Peyer's patch (tissue), 4 donors: ENCODE data around the gene CHAC1. TPM values are rescaled to one million over a fixed set of nuclear protein-coding genes. Genes with fewer than 3 reads are reported as not detected.

Experiments
- DNase-seq, 3 donors: peaks; one replicate each; pipeline ENCODE4 v3.0.0-alpha.2; 2017 to 2019
- H3K27ac ChIP-seq, 4 donors: fragments of 200-600 bp; sonication (generic); one replicate each; pipeline ENCODE4 v1.5.1; 2016 to 2019
- H3K27me3 ChIP-seq, 2 donors: fragments of 200-600 bp; sonication (generic); one replicate each; pipeline ENCODE4 v1.5.1; 2019
- H3K36me3 ChIP-seq, 3 donors: fragments of 200-600 bp; sonication (generic); one replicate each; pipeline ENCODE4 v1.5.1; 2016 to 2019
- H3K4me1 ChIP-seq, 4 donors: fragments of 200-600 bp; sonication (generic); one replicate each; pipeline ENCODE4 v1.5.1; 2016 to 2019
- H3K4me3 ChIP-seq, 4 donors: fragments of 200-600 bp; sonication (generic); 1 replicate in 3 of 4; 2 replicates in 1 of 4; pipeline ENCODE4 v1.5.1; 2016 to 2019; ENCODE audit warnings: mild to moderate bottlenecking in 1 of 4
- H3K9me3 ChIP-seq, 4 donors: fragments of 200-600 bp; sonication (generic); one replicate each; pipeline ENCODE4 v1.5.1; 2016 to 2019; ENCODE audit warnings: mild to moderate bottlenecking in 1 of 4
- POLR2A ChIP-seq, 2 donors: fragments of 450-650 bp; IDR thresholded peaks; one replicate each; pipeline ENCODE4 v1.5.1; 2017; ENCODE audit warnings: antibody characterized with exemption in 2 of 2, mild to moderate bottlenecking in 2 of 2, moderate library complexity in 2 of 2
- total RNA-seq, 4 donors: library from RNA; depleted of rRNA; stranded (reverse); fragments of >200 nt; gene quantifications; one replicate each; pipeline ENCODE4 v1.1.0, GENCODE V29; 2016
- TF ChIP-seq, protein P1 (sequence below), 6 experiments: fragments of 450-650 bp in 4 of 6; fragments of 200-600 bp in 2 of 6; sonication (generic) in 1 of 6; IDR thresholded peaks; one replicate each; pipeline ENCODE4 v1.5.1; 2017 to 2019; ENCODE audit warnings: antibody characterized with exemption in 6 of 6, mild to moderate bottlenecking in 3 of 6, moderate library complexity in 1 of 6

CHAC1 gene
- total RNA-seq, 4 donors from 2014 or later = 2.4 TPM; not detected in 3

DNA sequence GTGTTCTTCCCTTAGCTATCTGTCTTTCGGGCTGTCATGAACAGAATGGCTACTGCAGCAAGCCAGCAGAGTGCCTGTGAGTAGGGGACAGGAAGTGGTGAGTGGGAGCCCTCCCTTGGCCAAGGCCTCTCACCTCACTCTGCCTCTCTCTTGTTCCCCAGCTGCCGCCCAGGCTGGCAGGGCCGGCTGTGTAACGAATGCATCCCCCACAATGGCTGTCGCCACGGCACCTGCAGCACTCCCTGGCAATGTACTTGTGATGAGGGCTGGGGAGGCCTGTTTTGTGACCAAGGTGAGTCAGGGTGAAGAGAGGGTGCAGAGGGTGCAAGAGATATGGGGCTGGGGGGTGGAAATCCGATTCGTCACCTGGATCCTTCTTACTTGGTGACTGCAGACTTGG is 21.1 kb upstream of the CHAC1 start:
- Histone ChIP-seq H3K27me3 (no peaks in the 10 kb centered on the region), H3K36me3 (peaks cover 0 to 27% (median 0%) of the 10 kb centered on the region in 3 donors), H3K27ac (peak overlapping the region in 3 of 4 donors; percentile 46 to 72 (median 61)), H3K4me3 (peak overlapping the region in 2 of 4 donors; percentile 58 to 68), H3K9me3 (no peaks in the 10 kb centered on the region), H3K4me1 (peaks cover 5 to 59% (median 32%) of the 10 kb centered on the region in 4 donors)
- no peak for DNase-seq
- TF ChIP-seq, protein P1, sequence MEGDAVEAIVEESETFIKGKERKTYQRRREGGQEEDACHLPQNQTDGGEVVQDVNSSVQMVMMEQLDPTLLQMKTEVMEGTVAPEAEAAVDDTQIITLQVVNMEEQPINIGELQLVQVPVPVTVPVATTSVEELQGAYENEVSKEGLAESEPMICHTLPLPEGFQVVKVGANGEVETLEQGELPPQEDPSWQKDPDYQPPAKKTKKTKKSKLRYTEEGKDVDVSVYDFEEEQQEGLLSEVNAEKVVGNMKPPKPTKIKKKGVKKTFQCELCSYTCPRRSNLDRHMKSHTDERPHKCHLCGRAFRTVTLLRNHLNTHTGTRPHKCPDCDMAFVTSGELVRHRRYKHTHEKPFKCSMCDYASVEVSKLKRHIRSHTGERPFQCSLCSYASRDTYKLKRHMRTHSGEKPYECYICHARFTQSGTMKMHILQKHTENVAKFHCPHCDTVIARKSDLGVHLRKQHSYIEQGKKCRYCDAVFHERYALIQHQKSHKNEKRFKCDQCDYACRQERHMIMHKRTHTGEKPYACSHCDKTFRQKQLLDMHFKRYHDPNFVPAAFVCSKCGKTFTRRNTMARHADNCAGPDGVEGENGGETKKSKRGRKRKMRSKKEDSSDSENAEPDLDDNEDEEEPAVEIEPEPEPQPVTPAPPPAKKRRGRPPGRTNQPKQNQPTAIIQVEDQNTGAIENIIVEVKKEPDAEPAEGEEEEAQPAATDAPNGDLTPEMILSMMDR (IDR thresholded peaks at IDR 0.05) = no peak
- TF ChIP-seq POLR2A (IDR thresholded peaks at IDR 0.05) = no peak

DNA sequence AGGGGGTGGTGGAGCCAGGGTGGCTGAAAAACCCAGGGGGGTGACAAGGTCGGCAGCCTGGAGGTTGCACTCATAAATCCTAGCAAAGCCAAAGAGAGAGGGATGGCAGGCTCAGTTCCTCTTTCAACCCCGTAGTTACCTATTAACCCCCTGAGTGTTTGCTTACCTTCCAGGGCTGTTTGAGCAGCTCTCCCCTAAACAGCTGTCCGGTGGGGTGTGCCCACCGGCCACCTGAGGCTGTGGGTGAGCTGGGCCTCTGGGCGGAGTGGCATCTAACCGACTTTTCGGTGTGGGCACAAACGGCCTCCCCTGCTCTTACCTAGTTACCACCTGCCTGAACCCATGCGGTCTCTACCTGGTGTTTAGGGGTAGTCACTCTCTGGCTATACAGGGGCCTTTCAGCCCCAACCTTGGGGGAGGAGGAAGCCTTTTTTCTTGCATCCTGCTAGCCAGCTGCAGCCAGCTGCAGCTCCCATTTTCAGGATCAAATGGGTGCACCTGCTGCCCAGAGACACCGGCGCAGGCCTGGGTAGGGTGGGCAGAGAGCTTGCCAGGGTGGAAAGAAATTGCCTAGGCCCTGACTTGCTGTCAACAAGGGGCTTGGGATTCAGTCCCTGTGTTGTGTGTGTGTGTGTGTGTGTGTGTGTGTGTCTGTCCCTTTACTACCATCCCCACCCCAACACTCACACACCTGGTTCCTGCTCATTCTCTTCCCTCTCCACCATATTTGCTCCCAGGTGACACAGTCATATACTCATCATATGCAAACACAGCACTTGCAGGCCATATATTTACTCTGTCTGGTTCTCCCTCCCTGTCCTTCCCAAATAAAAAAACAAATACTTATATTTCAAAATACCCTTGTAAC is 20.4 kb upstream of the CHAC1 start:
- no peaks in the 10 kb centered on the region for H3K9me3 ChIP-seq
- H3K27ac ChIP-seq = peak overlapping the region in 3 of 4 donors; percentile 46 to 72 (median 61)
- H3K4me1 ChIP-seq = peaks cover 5 to 52% (median 26%) of the 10 kb centered on the region in 4 donors
- no peaks in the 10 kb centered on the region for H3K27me3 ChIP-seq
- peaks cover 0 to 35% (median 0%) of the 10 kb centered on the region in 3 donors for H3K36me3 ChIP-seq
- peak overlapping the region in 2 of 4 donors; percentile 58 to 68 for H3K4me3 ChIP-seq
- TF ChIP-seq POLR2A (IDR thresholded peaks at IDR 0.05) = no peak
- TF ChIP-seq, protein P1 (IDR thresholded peaks at IDR 0.05) = no peak
- DNase-seq = no peak

DNA sequence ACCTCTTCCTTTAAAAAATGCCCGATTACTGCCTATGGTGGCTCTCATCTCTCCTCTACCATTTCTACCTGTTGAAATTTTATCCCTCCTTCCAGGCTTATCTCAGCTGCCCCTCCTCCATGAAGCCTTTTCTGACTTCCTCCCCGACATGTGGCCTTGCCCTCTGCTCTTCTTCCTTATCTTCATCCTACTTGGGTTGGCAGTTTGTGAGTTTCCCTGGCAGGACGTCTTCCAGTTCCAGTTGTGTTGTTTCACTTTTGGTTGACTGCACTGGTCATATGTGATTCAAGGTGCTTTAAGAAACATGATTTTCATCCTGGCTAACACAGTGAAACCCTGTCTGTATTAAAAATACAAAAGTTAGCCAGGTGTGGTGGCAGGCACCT is 19.8 kb upstream of the CHAC1 start:
- TF ChIP-seq POLR2A (IDR thresholded peaks at IDR 0.05) = no peak
- TF ChIP-seq, protein P1 (IDR thresholded peaks at IDR 0.05) = no peak
- peaks cover 0 to 36% (median 0%) of the 10 kb centered on the region in 3 donors for H3K36me3 ChIP-seq
- H3K4me1 ChIP-seq = peaks cover under 1 to 48% (median 20%) of the 10 kb centered on the region in 4 donors
- no peaks in the 10 kb centered on the region for H3K9me3 ChIP-seq
- DNase-seq = no peak
- peak overlapping the region in 3 of 4 donors; percentile 46 to 72 (median 61) for H3K27ac ChIP-seq
- H3K4me3 ChIP-seq = no peak overlapping the region
- H3K27me3 ChIP-seq = no peaks in the 10 kb centered on the region

DNA sequence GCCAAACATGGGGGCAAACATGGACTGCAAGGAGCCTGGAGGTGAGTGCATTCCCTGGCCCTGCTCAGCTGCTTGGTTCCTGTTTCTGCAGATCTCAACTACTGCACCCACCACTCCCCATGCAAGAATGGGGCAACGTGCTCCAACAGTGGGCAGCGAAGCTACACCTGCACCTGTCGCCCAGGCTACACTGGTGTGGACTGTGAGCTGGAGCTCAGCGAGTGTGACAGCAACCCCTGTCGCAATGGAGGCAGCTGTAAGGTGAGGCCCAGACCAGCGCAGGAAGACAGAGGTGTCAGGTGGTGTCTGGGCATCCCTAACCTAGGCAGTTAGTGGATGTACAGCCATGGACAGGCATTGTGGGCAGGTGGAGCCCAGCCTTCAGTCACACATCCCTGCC is 18.8 kb upstream of the CHAC1 start:
- TF ChIP-seq POLR2A (IDR thresholded peaks at IDR 0.05) = no peak
- TF ChIP-seq, protein P1 (IDR thresholded peaks at IDR 0.05) = no peak
- no peak for DNase-seq
- H3K36me3 ChIP-seq = peaks cover 0 to 36% (median 0%) of the 10 kb centered on the region in 3 donors
- no peak overlapping the region for H3K27ac ChIP-seq
- H3K4me1 ChIP-seq = peaks cover 0 to 41% (median 14%) of the 10 kb centered on the region in 4 donors
- H3K27me3 ChIP-seq = no peaks in the 10 kb centered on the region
- H3K9me3 ChIP-seq = no peaks in the 10 kb centered on the region
- no peak overlapping the region for H3K4me3 ChIP-seq

DNA sequence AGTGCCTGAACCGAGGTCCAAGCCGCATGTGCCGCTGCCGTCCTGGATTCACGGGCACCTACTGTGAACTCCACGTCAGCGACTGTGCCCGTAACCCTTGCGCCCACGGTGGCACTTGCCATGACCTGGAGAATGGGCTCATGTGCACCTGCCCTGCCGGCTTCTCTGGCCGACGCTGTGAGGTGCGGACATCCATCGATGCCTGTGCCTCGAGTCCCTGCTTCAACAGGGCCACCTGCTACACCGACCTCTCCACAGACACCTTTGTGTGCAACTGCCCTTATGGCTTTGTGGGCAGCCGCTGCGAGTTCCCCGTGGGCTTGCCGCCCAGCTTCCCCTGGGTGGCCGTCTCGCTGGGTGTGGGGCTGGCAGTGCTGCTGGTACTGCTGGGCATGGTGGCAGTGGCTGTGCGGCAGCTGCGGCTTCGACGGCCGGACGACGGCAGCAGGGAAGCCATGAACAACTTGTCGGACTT is 17.0 kb upstream of the CHAC1 start:
- peaks cover 0 to 34% (median 3%) of the 10 kb centered on the region in 4 donors for H3K4me1 ChIP-seq
- no peak overlapping the region for H3K4me3 ChIP-seq

More for the DNA sequence above, 17.0 kb upstream of the CHAC1 start:
- peak overlapping the region in 1 of 4 donors; percentile 25 for H3K27ac ChIP-seq
- no peak for DNase-seq
- no peaks in the 10 kb centered on the region for H3K9me3 ChIP-seq
- TF ChIP-seq, protein P1 (IDR thresholded peaks at IDR 0.05) = no peak
- TF ChIP-seq POLR2A (IDR thresholded peaks at IDR 0.05) = no peak
- H3K27me3 ChIP-seq = no peaks in the 10 kb centered on the region
- H3K36me3 ChIP-seq = peaks cover 0 to 36% (median 0%) of the 10 kb centered on the region in 3 donors
